IgD-negative memory B cell (primary cell): ENCODE data around the gene KCNK10. TPM values are rescaled to one million over a fixed set of nuclear protein-coding genes. Genes with fewer than 3 reads are reported as not detected.
"Not testable (repeated sequence)": the region's sequence is repeated elsewhere in the genome, so short reads cannot be mapped to it uniquely, and the experiment has no call there.

ENCODE experiments used
- H3K27ac Mint-ChIP-seq, 3 donors: one replicate each; pipeline ENCODE4 v1.8.0; 2020 to 2022; ENCODE audit warnings: mild to moderate bottlenecking in 3 of 3, mixed read lengths in 3 of 3, moderate library complexity in 1 of 3
- H3K27me3 Mint-ChIP-seq: one replicate; pipeline ENCODE4 v1.8.0; 2021; ENCODE audit warnings: mixed read lengths
- H3K36me3 Mint-ChIP-seq: one replicate; pipeline ENCODE4 v1.8.0; 2020; ENCODE audit warnings: mild to moderate bottlenecking, mixed read lengths
- H3K4me1 Mint-ChIP-seq, 3 donors: one replicate each; pipeline ENCODE4 v1.8.0; 2020 to 2022; ENCODE audit warnings: mixed read lengths in 3 of 3, mild to moderate bottlenecking in 1 of 3
- H3K4me3 Mint-ChIP-seq, 4 donors: one replicate each; pipeline ENCODE4 v1.8.0; 2020 to 2022; ENCODE audit warnings: mild to moderate bottlenecking in 4 of 4, mixed read lengths in 4 of 4, moderate library complexity in 3 of 4
- H3K9me3 Mint-ChIP-seq, 3 donors: one replicate each; pipeline ENCODE4 v1.8.0; 2020 to 2021; ENCODE audit warnings: mixed read lengths in 3 of 3, mild to moderate bottlenecking in 1 of 3
- polyA plus RNA-seq: library from polyadenylated mRNA; unstranded; fragments of 300-500 nt; fragmentation: Illumina TruSeq; gene quantifications from one replicate; pipeline ENCODE4 v1.2.3, GENCODE V29; 2021

KCNK10 gene
- polyA plus RNA-seq, 1 donor from 2014 or later, result not detected

DNA sequence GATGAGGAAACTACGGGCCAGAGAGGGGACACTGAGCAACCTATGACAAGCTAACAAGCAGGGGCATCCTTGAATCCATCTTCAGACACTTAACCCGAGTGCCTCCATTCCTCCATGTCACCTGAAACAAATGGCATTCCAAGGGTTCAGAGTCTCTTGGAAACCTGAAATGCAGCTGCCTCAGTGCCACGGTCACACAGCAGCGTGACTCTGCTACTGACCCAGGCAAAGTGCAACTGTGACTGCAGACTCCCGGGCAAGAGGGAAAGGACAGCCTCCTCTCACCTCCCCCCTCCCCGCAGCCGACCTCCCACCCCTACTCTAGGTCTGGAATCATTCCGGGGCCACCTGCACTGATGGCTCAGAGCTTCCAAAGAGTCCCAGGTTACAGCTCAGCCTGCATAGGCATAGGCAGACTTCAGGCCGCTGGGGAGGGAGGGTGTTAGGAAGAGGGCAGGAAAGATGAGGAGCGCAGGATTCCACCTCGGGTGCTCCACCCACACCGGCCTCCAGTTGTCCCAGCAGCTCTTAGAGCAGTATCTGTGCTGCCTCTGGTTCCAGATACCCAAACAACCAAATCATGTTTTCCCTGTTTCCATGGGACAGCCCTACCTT lies 53.2 kb downstream of the KCNK10 start:
- H3K9me3 Mint-ChIP-seq, result no peaks in the 10 kb centered on the region
- H3K4me3 Mint-ChIP-seq, result no peak overlapping the region
- no peaks in the 10 kb centered on the region for H3K36me3 Mint-ChIP-seq
- no peak overlapping the region for H3K27ac Mint-ChIP-seq
- H3K27me3 Mint-ChIP-seq, result peaks cover 6% of the 10 kb centered on the region
- no peaks in the 10 kb centered on the region for H3K4me1 Mint-ChIP-seq

DNA sequence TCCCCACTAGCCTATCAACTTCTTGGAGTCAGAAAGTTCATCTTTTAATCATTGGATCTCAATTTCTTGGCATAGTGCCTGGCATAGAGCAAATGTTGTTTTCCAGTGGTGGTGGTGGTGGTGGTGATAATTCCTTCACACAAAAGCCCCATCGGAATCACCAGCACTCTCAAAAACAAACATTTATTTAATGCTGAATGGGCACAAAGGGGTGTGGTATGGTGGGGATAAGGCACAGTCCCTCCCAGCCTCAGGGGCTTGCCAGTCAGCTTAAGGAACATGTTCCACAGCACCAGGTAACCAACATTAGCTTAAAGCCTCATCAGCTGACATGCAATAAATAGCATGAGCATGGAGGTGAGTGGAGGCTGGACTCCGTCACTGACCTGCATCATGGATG lies 56.6 kb downstream of the KCNK10 start:
- H3K4me1 Mint-ChIP-seq, result no peaks in the 10 kb centered on the region
- H3K36me3 Mint-ChIP-seq, result no peaks in the 10 kb centered on the region
- no peaks in the 10 kb centered on the region for H3K9me3 Mint-ChIP-seq
- no peak overlapping the region for H3K4me3 Mint-ChIP-seq
- H3K27ac Mint-ChIP-seq, result no peak overlapping the region
- H3K27me3 Mint-ChIP-seq, result peaks cover 9% of the 10 kb centered on the region

DNA sequence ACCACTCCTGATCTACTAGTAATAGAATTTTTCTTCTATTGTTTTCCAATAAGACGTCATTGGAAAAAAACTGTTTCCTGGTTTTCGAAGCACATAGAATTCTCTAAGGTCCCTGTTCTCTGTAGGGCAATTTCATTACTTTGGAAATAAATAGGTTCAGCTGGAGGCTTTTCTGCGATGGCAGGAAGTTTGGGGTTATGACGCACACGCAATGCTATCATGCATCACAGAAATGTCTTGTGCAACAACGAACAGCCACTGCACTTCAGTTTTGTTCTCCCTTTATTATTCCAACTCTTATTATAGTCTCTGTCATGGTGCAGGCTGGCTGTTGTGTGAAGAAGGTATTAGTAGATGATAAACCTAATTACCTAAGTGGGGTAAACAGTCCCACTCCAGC lies 59.0 kb downstream of the KCNK10 start:
- Mint-ChIP-seq H3K4me3 (no peak overlapping the region), H3K4me1 (no peaks in the 10 kb centered on the region), H3K27ac (no peak overlapping the region), H3K36me3 (no peaks in the 10 kb centered on the region), H3K27me3 (peaks cover 4% of the 10 kb centered on the region), H3K9me3 (no peaks in the 10 kb centered on the region)

DNA sequence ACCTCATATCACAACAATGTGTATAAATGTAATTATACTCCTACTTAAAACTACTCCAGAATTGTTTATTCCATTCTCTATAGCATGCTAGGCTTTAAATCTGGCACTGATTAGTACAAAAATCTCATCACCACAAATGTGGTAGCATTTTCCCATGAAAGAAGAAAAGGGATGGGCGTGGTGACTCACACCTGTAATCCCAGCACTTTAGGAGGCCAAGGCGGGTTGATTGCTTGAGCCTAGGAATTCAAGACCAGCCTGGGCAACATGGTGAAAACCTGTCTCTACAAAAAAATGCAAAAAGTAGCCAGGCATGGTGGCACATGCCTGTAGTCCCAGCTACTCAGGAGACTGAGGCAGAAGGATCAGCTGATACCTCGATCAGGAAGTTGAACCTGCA lies 61.8 kb downstream of the KCNK10 start:
- not testable (repeated sequence) for H3K9me3 Mint-ChIP-seq, H3K36me3 Mint-ChIP-seq, H3K4me3 Mint-ChIP-seq, H3K4me1 Mint-ChIP-seq, H3K27ac Mint-ChIP-seq, H3K27me3 Mint-ChIP-seq

DNA sequence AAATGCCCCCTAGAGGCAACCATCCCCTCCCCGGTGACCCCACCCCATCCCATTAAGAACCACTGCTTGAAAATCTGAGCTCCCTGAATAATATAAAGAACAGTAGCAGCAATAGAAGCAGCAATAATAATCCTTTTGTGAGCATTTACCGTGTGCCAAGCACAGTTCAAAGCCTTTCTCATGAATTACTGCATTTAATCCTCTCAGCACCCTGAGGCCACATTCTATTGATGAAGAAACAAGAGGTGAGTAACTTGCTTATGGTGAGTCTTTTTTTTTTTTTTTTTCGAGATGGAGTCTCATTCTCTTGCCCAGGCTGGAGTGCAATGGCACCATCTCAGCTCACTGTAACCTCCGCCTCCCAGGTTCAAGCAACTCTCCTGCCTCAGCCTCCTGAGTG lies 65.0 kb downstream of the KCNK10 start:
- Mint-ChIP-seq H3K4me3 (no peak overlapping the region), H3K27me3 (peaks cover 3% of the 10 kb centered on the region), H3K27ac (no peak overlapping the region), H3K9me3 (no peaks in the 10 kb centered on the region), H3K36me3 (no peaks in the 10 kb centered on the region), H3K4me1 (no peaks in the 10 kb centered on the region)

DNA sequence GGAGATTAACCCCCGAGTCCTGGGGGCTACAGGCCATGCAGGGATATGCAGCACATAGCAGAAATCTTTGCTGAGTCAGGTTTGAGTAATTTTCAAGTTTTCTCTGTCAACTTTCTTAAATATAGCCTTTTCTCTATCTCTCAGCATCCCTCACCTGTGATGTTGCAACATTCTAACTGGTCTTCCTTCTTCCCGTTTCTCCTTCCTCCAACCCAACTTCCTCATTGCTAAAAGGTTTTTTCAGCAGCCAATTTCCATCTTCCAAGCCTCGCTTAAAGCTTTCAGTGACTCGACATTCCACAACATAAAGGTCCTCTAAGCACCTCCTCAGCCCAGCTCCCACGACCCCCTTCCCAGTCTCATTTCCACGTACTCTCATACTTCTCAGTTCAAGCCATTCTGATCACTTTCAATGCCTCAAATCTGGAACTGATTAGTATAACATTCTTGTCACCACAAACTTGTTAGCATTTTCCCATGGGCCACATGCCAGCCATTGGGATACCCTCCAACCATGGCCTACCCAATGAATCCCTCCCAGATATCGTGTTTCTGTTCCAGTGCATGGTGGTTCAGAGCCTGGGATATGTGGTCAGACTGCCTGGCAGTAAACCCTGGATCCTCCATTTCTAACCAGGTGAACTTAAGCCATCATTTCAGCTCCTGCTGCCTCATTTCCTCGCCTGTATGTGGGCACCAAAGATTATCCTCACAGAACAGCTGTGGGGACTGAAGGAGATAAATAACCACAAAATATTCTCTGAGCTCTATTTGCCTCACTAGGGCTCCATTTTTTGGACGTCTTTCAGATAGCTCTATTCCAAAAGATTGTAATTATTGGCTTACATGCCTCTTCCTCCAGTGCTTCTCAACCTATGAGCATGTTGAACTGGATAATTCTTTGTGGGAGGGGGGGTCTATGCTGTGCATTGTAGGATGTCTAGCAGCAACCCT lies 65.8 kb downstream of the KCNK10 start:
- Mint-ChIP-seq H3K4me1 (no peaks in the 10 kb centered on the region), H3K9me3 (no peaks in the 10 kb centered on the region), H3K4me3 (no peak overlapping the region), H3K27me3 (peaks cover 3% of the 10 kb centered on the region), H3K27ac (no peak overlapping the region), H3K36me3 (no peaks in the 10 kb centered on the region)

DNA sequence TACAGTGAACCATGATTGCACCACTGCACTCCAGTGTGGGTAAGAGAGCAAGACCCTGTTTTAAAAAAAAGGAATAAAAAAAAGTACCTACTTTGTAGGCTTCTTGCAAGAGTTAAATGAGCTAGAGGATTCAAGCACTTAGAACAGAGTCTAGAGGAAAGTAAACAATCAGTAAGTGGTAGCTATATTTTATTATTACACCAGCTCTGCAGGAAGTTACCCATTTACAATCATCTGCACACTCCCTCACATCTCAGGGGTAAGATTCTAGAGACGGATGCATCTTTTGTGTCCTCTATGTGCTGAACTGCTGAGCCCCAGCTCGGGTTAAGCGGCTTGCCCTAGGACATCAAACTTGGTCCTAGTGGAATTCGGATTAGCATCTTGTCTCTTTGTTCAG lies 67.3 kb downstream of the KCNK10 start:
- peaks cover 6% of the 10 kb centered on the region for H3K27me3 Mint-ChIP-seq
- H3K9me3 Mint-ChIP-seq, result no peaks in the 10 kb centered on the region
- no peak overlapping the region for H3K27ac Mint-ChIP-seq
- no peaks in the 10 kb centered on the region for H3K36me3 Mint-ChIP-seq
- H3K4me3 Mint-ChIP-seq, result no peak overlapping the region
- H3K4me1 Mint-ChIP-seq, result no peaks in the 10 kb centered on the region

DNA sequence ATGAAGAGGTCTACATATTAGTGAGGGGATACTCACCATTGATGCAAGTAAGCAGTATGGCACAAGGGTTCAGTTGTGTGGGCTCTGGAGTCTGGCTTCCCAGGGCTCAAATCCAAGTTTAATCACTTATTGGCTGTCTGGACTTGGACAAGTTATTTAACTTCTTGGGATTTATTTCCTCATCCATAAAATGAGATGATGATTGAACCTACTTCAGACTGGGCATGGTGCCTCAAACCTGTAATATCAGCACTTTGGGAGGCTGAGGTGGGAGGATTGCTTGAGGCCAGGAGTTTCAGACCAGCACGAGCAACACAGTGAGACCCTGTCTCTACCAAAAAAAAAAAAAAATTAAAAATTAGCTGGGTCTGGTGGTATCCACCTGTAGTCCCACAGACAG lies 67.9 kb downstream of the KCNK10 start:
- Mint-ChIP-seq H3K36me3 (no peaks in the 10 kb centered on the region), H3K4me1 (no peaks in the 10 kb centered on the region), H3K27ac (no peak overlapping the region), H3K4me3 (no peak overlapping the region), H3K27me3 (peaks cover 7% of the 10 kb centered on the region), H3K9me3 (no peaks in the 10 kb centered on the region)

DNA sequence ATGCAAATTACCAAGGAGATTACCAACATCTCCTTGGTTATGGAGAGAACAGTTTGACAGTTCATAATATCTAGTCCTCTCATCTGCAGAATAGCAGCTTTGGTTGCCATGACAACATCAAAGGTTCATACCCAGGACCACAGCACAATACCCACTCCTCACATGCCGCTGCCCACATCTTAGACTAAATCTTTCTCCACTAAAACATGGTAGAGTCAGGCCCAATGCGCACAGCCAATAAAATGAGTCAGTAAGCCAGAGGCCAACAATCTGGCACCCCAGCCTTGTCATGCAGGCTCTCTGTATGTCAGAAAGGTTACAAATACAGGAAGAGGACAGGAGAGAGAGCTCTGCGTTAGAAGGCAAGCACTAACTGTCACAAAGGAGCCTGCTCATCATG lies 70.6 kb downstream of the KCNK10 start:
- Mint-ChIP-seq H3K4me1 (no peaks in the 10 kb centered on the region), H3K9me3 (no peaks in the 10 kb centered on the region), H3K27me3 (peaks cover 11% of the 10 kb centered on the region), H3K27ac (no peak overlapping the region), H3K36me3 (no peaks in the 10 kb centered on the region), H3K4me3 (no peak overlapping the region)

DNA sequence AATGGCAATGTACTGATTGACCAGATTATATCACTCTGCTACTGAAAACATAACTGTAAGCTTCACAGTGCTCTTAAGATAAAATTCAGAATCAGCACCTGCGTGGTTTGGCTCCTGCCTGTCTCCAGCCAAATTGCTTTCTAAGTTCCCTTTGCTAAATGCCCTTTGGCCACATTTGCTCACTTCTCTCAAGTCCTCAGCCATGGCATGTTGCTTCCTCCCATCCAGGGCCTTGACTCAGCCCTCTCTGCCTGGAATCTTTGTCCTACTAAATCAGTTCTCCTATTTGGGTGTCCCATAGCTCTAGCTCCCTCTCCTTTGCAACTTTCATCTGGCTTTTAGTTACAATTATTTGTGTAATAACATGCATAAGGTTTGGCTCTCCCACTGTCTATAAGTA lies 71.4 kb downstream of the KCNK10 start:
- Mint-ChIP-seq H3K9me3 (no peaks in the 10 kb centered on the region), H3K27ac (no peak overlapping the region), H3K4me3 (no peak overlapping the region), H3K36me3 (no peaks in the 10 kb centered on the region), H3K4me1 (no peaks in the 10 kb centered on the region), H3K27me3 (peaks cover 11% of the 10 kb centered on the region)

DNA sequence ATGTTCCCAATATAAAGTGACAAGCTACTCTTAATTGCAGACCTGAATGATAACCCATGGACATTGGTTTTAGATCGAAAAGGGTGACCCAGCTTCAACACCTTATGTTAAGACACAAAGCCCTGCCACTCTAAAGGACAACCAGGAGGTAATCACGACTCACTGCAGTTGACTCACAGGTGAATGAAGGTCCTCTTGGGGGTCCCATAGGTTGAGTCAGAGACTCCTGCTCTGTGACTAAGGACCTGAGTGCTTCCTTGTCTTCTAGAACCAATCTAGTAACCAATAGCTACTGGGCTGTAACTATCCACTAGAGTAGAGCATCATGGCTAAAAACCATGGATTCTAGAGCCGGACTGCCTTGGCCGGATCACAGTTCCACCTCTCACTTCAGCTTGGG lies 73.8 kb downstream of the KCNK10 start:
- no peak overlapping the region for H3K4me3 Mint-ChIP-seq
- H3K9me3 Mint-ChIP-seq, result no peaks in the 10 kb centered on the region
- H3K27me3 Mint-ChIP-seq, result peaks cover 11% of the 10 kb centered on the region
- H3K36me3 Mint-ChIP-seq, result no peaks in the 10 kb centered on the region
- H3K4me1 Mint-ChIP-seq, result no peaks in the 10 kb centered on the region
- no peak overlapping the region for H3K27ac Mint-ChIP-seq

DNA sequence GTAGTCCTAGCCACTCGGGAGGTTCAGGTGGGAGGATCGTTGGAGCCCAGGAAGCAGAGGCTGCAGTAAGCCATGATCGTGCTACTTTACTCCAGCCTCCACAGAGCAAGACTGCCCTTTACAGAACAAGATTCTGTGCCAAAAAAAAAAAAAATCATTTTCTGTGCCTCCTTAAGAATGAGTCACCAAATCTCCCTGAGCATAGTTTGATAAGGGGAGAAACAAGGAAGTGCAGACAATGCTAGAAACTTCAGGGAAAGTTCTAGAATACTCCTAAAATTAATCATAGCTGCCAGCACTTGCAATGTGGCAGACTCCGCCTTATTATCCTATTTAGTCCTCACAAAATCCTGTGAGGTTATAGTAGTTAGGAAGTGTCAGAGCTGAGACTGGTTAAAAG lies 74.5 kb downstream of the KCNK10 start:
- Mint-ChIP-seq H3K27me3 (peaks cover 11% of the 10 kb centered on the region), H3K4me3 (no peak overlapping the region), H3K27ac (no peak overlapping the region), H3K4me1 (no peaks in the 10 kb centered on the region), H3K36me3 (no peaks in the 10 kb centered on the region), H3K9me3 (no peaks in the 10 kb centered on the region)

DNA sequence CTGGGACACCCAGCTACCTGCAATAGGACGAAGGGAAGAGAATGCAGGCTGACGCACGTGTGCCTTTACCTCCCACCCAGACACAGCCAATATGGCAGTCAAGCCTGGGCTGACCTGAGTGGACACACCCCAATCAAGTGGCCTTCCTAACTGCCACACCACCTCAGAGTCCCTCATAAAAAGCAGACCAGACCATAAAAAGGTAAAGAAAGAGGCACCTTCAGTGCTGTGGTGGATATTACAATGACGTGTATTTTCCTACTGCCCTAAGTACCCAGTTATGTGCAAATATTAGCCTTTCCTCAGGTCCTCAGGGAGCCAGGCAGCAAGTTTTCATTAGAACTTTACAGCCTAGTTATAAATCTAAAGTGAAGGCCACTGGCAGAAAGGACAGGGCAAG lies 75.8 kb downstream of the KCNK10 start:
- no peaks in the 10 kb centered on the region for H3K4me1 Mint-ChIP-seq
- H3K4me3 Mint-ChIP-seq, result no peak overlapping the region
- H3K27ac Mint-ChIP-seq, result no peak overlapping the region
- H3K27me3 Mint-ChIP-seq, result peaks cover 8% of the 10 kb centered on the region
- no peaks in the 10 kb centered on the region for H3K36me3 Mint-ChIP-seq
- no peaks in the 10 kb centered on the region for H3K9me3 Mint-ChIP-seq

DNA sequence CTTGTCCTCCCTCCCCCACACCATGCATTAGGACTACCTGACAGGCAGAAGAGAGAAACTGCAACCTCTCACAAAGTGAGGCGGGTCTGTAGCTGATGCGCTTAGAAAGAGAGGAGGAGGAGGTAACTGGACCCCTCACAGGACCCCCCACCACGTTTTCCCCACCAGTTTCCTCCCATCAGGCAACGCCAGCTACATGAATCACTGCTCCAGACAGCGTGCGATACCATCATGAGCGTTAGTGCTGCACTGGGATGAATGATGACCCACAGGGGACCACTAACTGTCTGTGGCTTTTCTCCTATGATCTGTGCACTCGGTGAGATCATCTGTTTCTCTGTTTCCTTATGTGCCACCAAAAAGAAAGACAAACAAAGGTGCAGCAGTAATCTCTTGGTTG lies 77.7 kb downstream of the KCNK10 start:
- Mint-ChIP-seq H3K4me1 (no peaks in the 10 kb centered on the region), H3K36me3 (no peaks in the 10 kb centered on the region), H3K9me3 (no peaks in the 10 kb centered on the region), H3K27me3 (peaks cover 10% of the 10 kb centered on the region), H3K4me3 (no peak overlapping the region), H3K27ac (no peak overlapping the region)

DNA sequence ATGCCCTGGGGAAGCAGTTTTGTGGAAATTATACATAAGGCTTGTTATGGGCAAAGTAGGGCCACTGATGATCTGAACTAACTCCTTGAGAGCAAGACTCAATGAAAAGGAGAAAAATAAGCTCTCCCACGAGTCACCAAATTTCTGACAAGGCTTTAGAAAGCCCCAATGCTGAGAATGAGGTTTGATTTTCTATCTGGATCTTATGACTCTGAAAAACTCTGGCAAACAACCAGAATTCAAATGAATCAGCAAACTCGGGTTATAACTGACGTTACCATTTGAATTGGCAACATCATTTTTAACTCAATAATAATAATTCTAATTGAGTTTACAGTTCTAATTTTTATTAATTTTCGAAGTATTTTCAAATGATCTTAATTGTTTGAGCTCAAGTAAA lies 79.1 kb downstream of the KCNK10 start:
- no peak overlapping the region for H3K4me3 Mint-ChIP-seq
- H3K4me1 Mint-ChIP-seq, result no peaks in the 10 kb centered on the region
- no peaks in the 10 kb centered on the region for H3K9me3 Mint-ChIP-seq
- no peaks in the 10 kb centered on the region for H3K36me3 Mint-ChIP-seq
- H3K27ac Mint-ChIP-seq, result no peak overlapping the region
- peaks cover 10% of the 10 kb centered on the region for H3K27me3 Mint-ChIP-seq

DNA sequence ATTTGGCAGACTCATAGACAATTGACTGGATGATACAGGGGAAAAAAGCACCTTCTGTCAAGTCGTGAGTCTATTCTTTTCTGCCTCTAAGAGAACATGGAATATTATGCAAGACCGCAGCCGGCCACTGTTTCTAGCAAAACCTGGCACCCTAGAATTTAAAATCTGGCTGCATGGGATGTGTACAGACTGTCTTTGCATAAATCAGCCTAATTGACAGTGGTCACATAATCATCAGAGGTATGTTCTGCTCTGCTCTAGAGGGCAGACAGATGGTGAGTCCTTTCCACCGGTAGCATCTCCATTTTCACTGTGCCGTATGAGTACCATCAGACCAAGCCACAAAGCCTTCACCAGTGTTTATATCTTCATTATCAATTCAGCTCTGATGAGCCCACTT lies 80.6 kb downstream of the KCNK10 start:
- Mint-ChIP-seq H3K27me3 (peaks cover 6% of the 10 kb centered on the region), H3K4me1 (no peaks in the 10 kb centered on the region), H3K27ac (no peak overlapping the region), H3K9me3 (no peaks in the 10 kb centered on the region), H3K4me3 (no peak overlapping the region), H3K36me3 (no peaks in the 10 kb centered on the region)
